IMR-90 (cell line): ENCODE measurements around the gene PAF1. TPM values are rescaled to one million over a fixed set of nuclear protein-coding genes. Genes with fewer than 3 reads are reported as not detected.

Source experiments
- ATAC-seq: fragments of 200-7000 bp; cut with Tn5 transposase; 2 replicates; pipeline ENCODE4 v1.9.1; 2020; ENCODE audit warnings: low read depth, mild to moderate bottlenecking, moderate library complexity
- BruUV-seq: library from RNA; stranded (reverse); fragments of 400-500 nt; replicated peaks from 2 replicates; lab custom pipeline; 2021; lab: Mats Ljungman, UMichigan
- CTCF ChIA-PET: fragments of 300-600 bp; formaldehyde crosslinking; extraction: SDS; loops from one replicate; lab custom pipeline; 2021; ENCODE audit warnings: antibody characterized with exemption; lab: Yijun Ruan, JAX
- POLR2A ChIA-PET: fragments of 300-600 bp; sonication (Branson Sonifier 250); formaldehyde crosslinking; loops from one replicate; lab custom pipeline; 2022; ENCODE audit warnings: antibody characterized with exemption; ENCODE audit not compliant: unreplicated experiment; lab: Charles Lee
- DNase-seq: peaks from one replicate; pipeline ENCODE4 v3.0.0; 2013
- H2AFZ ChIP-seq: replicated peaks from 2 replicates; pipeline ENCODE3; 2013; ENCODE audit warnings: low read length, mild to moderate bottlenecking; ENCODE audit not compliant: poor library complexity
- H2AK5ac ChIP-seq: 2 replicates; pipeline ENCODE4 v1.6.1; 2013; ENCODE audit warnings: low read depth, low read length, inconsistent platforms
- H2AK9ac ChIP-seq: replicated peaks from 2 replicates; pipeline ENCODE3; 2013; ENCODE audit warnings: mild to moderate bottlenecking, low read depth, low read length, moderate library complexity; ENCODE audit not compliant: poor library complexity
- H2BK120ac ChIP-seq: 2 replicates; pipeline ENCODE4 v1.6.1; 2013; ENCODE audit warnings: low read depth, low read length, inconsistent platforms
- H2BK15ac ChIP-seq: 3 replicates; pipeline ENCODE4 v1.6.1; 2013; ENCODE audit warnings: low read depth, low read length, inconsistent platforms
- H2BK20ac ChIP-seq: 2 replicates; pipeline ENCODE4 v1.6.1; 2013; ENCODE audit warnings: low read depth, mild to moderate bottlenecking, inconsistent platforms, low read length, moderate library complexity
- H2BK5ac ChIP-seq: 2 replicates; pipeline ENCODE4 v1.6.1; 2013; ENCODE audit warnings: mild to moderate bottlenecking, low read depth, low read length, inconsistent platforms; ENCODE audit not compliant: poor library complexity, severe bottlenecking
- H3K14ac ChIP-seq: replicated peaks from 2 replicates; pipeline ENCODE4 v1.6.1; 2013; ENCODE audit warnings: low read depth, low read length, inconsistent platforms
- H3K18ac ChIP-seq: 2 replicates; pipeline ENCODE4 v1.6.1; 2013; ENCODE audit warnings: low read depth, low read length, control low read depth
- H3K23ac ChIP-seq: 2 replicates; pipeline ENCODE4 v1.6.1; 2013; ENCODE audit warnings: low read depth, low read length, inconsistent platforms
- H3K27ac ChIP-seq: 2 replicates; pipeline ENCODE4 v1.5.1; 2013; ENCODE audit warnings: mild to moderate bottlenecking, control low read depth, low read length; ENCODE audit not compliant: insufficient read depth
- H3K27me3 ChIP-seq: 2 replicates; pipeline ENCODE4 v1.6.1; 2013; ENCODE audit warnings: low read length; ENCODE audit not compliant: control insufficient read depth, insufficient read depth
- H3K36me3 ChIP-seq: 2 replicates; pipeline ENCODE4 v1.6.1; 2013; ENCODE audit warnings: low read length, mixed read lengths; ENCODE audit not compliant: control insufficient read depth, insufficient read depth
- H3K4ac ChIP-seq: 2 replicates; pipeline ENCODE4 v1.6.1; 2013; ENCODE audit warnings: low read depth, low read length, inconsistent platforms
- H3K4me1 ChIP-seq: 2 replicates; pipeline ENCODE4 v1.6.1; 2013; ENCODE audit warnings: low read length, mixed read lengths; ENCODE audit not compliant: control insufficient read depth, insufficient read depth
- H3K4me2 ChIP-seq: 2 replicates; pipeline ENCODE4 v1.6.1; 2013; ENCODE audit warnings: low read depth, mild to moderate bottlenecking, control low read depth, low read length, moderate library complexity
- H3K4me3 ChIP-seq: 2 replicates; pipeline ENCODE4 v1.5.1; 2013; ENCODE audit warnings: low read depth, mild to moderate bottlenecking, control low read depth, low read length, moderate library complexity; ENCODE audit not compliant: insufficient read depth
- H3K56ac ChIP-seq: 2 replicates; pipeline ENCODE4 v1.6.1; 2013; ENCODE audit warnings: low read length, inconsistent platforms; ENCODE audit not compliant: insufficient read depth; ENCODE audit errors: extremely low read depth
- H3K79me1 ChIP-seq, 2 experiments: 2 replicates each; pipeline ENCODE4 v1.6.1; 2013; ENCODE audit warnings: low read length in 2 of 2, inconsistent platforms in 1 of 2, low read depth in 1 of 2
- H3K9ac ChIP-seq: 2 replicates; pipeline ENCODE4 v1.6.1; 2013; ENCODE audit warnings: low read depth, low read length, control low read depth
- H3K9me1 ChIP-seq: 2 replicates; pipeline ENCODE4 v1.6.1; 2013; ENCODE audit warnings: low read length, inconsistent platforms; ENCODE audit not compliant: insufficient read depth
- H3K9me3 ChIP-seq: 2 replicates; pipeline ENCODE4 v1.6.1; 2013; ENCODE audit warnings: low read length; ENCODE audit not compliant: control insufficient read depth, insufficient read depth
- H4K20me1 ChIP-seq: 2 replicates; pipeline ENCODE4 v1.6.1; 2013; ENCODE audit warnings: low read length, inconsistent platforms; ENCODE audit not compliant: insufficient read depth
- H4K5ac ChIP-seq: 2 replicates; pipeline ENCODE4 v1.6.1; 2013; ENCODE audit warnings: mild to moderate bottlenecking, low read depth, low read length, control low read depth
- H4K8ac ChIP-seq, 2 experiments: 2 replicates each; pipeline ENCODE4 v1.6.1; 2013; ENCODE audit warnings: low read depth in 2 of 2, low read length in 2 of 2, control low read depth in 1 of 2, inconsistent platforms in 1 of 2
- H4K91ac ChIP-seq: 2 replicates; pipeline ENCODE4 v1.6.1; 2013; ENCODE audit warnings: low read depth, low read length, inconsistent platforms; ENCODE audit not compliant: insufficient read depth
- CHD1 ChIP-seq: IDR thresholded peaks from 2 replicates; pipeline ENCODE4 v1.6.1; 2012; ENCODE audit warnings: low read depth, low read length, improper control_type of control experiment
- FOS ChIP-seq: fragments of 150-350 bp; IDR thresholded peaks from 2 replicates; pipeline ENCODE4 v1.6.1; 2016; ENCODE audit warnings: low read depth, low read length
- SMC3 ChIP-seq: fragments of 150-350 bp; IDR thresholded peaks from 2 replicates; pipeline ENCODE4 v1.6.1; 2016; ENCODE audit warnings: low read depth, mild to moderate bottlenecking, antibody characterized with exemption, low read length, moderate library complexity
- WGBS, 2 experiments: methylation state at CpG; one replicate each; pipeline versions ENCODE4 v1.1.5 to v1.1.7; 2013; ENCODE audit warnings: missing lambda C conversion rate in 2 of 2; ENCODE audit not compliant: insufficient read length in 1 of 2; ENCODE audit errors: extremely low coverage in 2 of 2; 5-methylcytosine and 5-hydroxymethylcytosine counted together
- dilution Hi-C: fragments of 300-500 bp; cut with HindIII; formaldehyde crosslinking; loops from one replicate; pipeline ENCODE4 v1.14.3; 2018; ENCODE audit warnings: low sequenced_read_pairs; ENCODE audit not compliant: unreplicated experiment
- in situ Hi-C: fragments of 300-500 bp; cut with MboI; formaldehyde crosslinking; loops from 3 replicates; pipeline ENCODE4 v1.14.3; 2019; ENCODE audit warnings: low sequenced_read_pairs, inconsistent platforms, mixed read lengths
- intact Hi-C: fragments of 100-400 bp; cut with micrococcal nuclease; formaldehyde crosslinking; loops from 2 replicates; pipeline ENCODE4 v1.10.0; 2022
- polyA plus RNA-seq, 3 experiments: library from polyadenylated mRNA; depleted of rRNA; stranded (reverse); fragments of >200 nt; gene quantifications; 2 replicates each; pipeline ENCODE4 v1.2.3, GENCODE V29; 2012; ENCODE audit warnings: low replicate concordance in 1 of 3
- total RNA-seq: library from RNA; depleted of rRNA; stranded (reverse); fragments of >200 nt; gene quantifications from 2 replicates; pipeline ENCODE4 v1.2.3, GENCODE V29; 2012

PAF1 gene
- total and polyA plus RNA-seq, 2 of the 4 experiments (the other 2 are of a cell fraction): 45.7 to 54.3 TPM

DNA sequence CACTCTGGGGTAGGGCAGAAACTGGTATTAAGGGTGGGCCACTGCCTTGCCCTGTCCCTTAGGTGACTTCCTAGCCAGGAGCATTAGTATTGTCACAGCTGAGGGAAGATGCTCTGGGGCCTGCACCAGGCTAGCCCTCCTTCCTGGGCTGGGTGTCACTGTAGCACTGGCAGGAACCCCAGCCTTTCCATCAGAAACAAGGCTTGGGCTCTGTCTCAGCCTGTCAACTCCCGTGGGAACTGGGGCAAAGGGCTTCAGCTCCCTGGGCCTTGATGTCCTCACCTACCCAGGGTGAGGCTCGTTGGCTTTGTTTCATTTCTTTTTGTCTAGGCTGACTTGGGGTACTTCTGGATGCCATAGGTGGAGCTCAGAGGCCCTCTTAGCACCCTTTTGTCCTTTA, 18.0 kb downstream of the PAF1 start:
- H4K20me1 ChIP-seq: peaks cover 9% of the 10 kb centered on the region
- POLR2A ChIA-PET: no interaction called here
- intact Hi-C loops: no loop called here

More for the DNA sequence above, 18.0 kb downstream of the PAF1 start:
- Histone ChIP-seq H2BK20ac (peak overlapping the region; percentile 74), H3K27ac (peak overlapping the region; percentile 90), H2BK15ac (peak overlapping the region; percentile 64; the same call in 1 of the 3 replicates), H4K5ac (peak overlapping the region; percentile 76), H2BK120ac (peak overlapping the region; percentile 93), H2AFZ (peak overlapping the region; percentile 82), H3K14ac (peak overlapping the region; percentile 96), H3K23ac (peak overlapping the region; percentile 96), H3K27me3 (no peaks in the 10 kb centered on the region), H3K18ac (peak overlapping the region; percentile 71), H3K4me1 (peaks cover 14% of the 10 kb centered on the region), H3K56ac (peak overlapping the region; percentile 86; the same call in 1 of the 2 replicates), H3K36me3 (peaks cover 65% of the 10 kb centered on the region), H4K91ac (peak overlapping the region; percentile 94), H2AK5ac (peak overlapping the region; percentile 96), H2BK5ac (peak overlapping the region; percentile 92), H2AK9ac (peak overlapping the region; percentile 99), H4K8ac (peak overlapping the region; percentile 7 to 93; a peak in 3 of 4 replicates), H3K4me3 (no peak overlapping the region), H3K9me1 (peaks cover 18% of the 10 kb centered on the region), H3K9me3 (no peaks in the 10 kb centered on the region), H3K9ac (peak overlapping the region; percentile 54), H3K4me2 (peak overlapping the region; percentile 29; the same call in 1 of the 2 replicates), H3K4ac (peak overlapping the region; percentile 97), H3K79me1 (peaks cover 26 to 55% of the 10 kb centered on the region in 2 experiments)
- BruUV-seq: no TSS peak
- 17% methylated on average over 1 of the region's 2 CpGs; no CpG with 5 or more reads in 1 of the 2 experiments for WGBS, 2 experiments
- DNase-seq (peak; percentile 28), ATAC-seq (no peak; the same call in 1 of the 2 replicates)
- dilution Hi-C loops (no loop called here), in situ Hi-C loops (no loop called here)
- no peak for TF ChIP-seq CHD1
- TF ChIP-seq SMC3: no peak
- TF ChIP-seq FOS: no peak
- CTCF ChIA-PET: interaction anchor here (1.0 kb wide), 1 partner anchor 41 kb away, joined by 3 read pairs; no protein-coding TSS in a partner anchor
